Chondrocyte (in vitro differentiated cells): ENCODE data around the gene AQP12A. TPM values are rescaled to one million over a fixed set of nuclear protein-coding genes. Genes with fewer than 3 reads are reported as not detected.

Experiments
- DNase-seq: peaks from one replicate; pipeline ENCODE4 v3.0.0; 2021; ENCODE audit warnings: mixed read lengths, low spot score
- H3K27ac Mint-ChIP-seq: one replicate; pipeline ENCODE4 v1.8.0; 2021; ENCODE audit warnings: mild to moderate bottlenecking, moderate library complexity, mixed read lengths; ENCODE audit not compliant: unreplicated experiment
- H3K27me3 Mint-ChIP-seq: 2 replicates; pipeline ENCODE4 v1.8.0; 2021; ENCODE audit warnings: low read depth, mixed read lengths
- H3K36me3 Mint-ChIP-seq: 2 replicates; pipeline ENCODE4 v1.8.0; 2021; ENCODE audit warnings: low read depth, mixed read lengths
- H3K4me1 Mint-ChIP-seq: 2 replicates; pipeline ENCODE4 v1.8.0; 2021; ENCODE audit warnings: low read depth, mild to moderate bottlenecking, mixed read lengths
- H3K4me3 Mint-ChIP-seq: one replicate; pipeline ENCODE4 v1.8.0; 2021; ENCODE audit warnings: mild to moderate bottlenecking, moderate library complexity, mixed read lengths; ENCODE audit not compliant: unreplicated experiment
- H3K9me3 Mint-ChIP-seq: 2 replicates; pipeline ENCODE4 v1.8.0; 2021; ENCODE audit warnings: low read depth, mixed read lengths
- CTCF ChIP-seq: fragments of 200-600 bp; sonication (generic); IDR thresholded peaks from 2 replicates; pipeline ENCODE4 v1.5.0; 2021; ENCODE audit warnings: antibody characterized with exemption, mild to moderate bottlenecking, moderate library complexity
- total RNA-seq: library from RNA; stranded (reverse); gene quantifications from 3 replicates; pipeline ENCODE4 v1.2.1, GENCODE V29; 2021

AQP12A gene
- total RNA-seq, 1 donor from 2014 or later = not detected

- Mint-ChIP-seq H3K36me3 (no peaks in the 10 kb centered on the region), H3K9me3 (no peaks in the 10 kb centered on the region), H3K27ac (no peak overlapping the region), H3K4me1 (no peaks in the 10 kb centered on the region), H3K4me3 (no peak overlapping the region), H3K27me3 (peaks cover 62% of the 10 kb centered on the region)
- no peak for TF ChIP-seq CTCF
- DNase-seq = no peak
Observed at GRCh38 chr2:240646900-240647502, 44.7 kb upstream of the AQP12A start.

GRCh38 chr2:240647503-240648154 is 44.0 kb upstream of the AQP12A start:
- H3K4me3 Mint-ChIP-seq = no peak overlapping the region
- H3K27me3 Mint-ChIP-seq = peaks cover 64% of the 10 kb centered on the region
- no peak for DNase-seq
- no peak for TF ChIP-seq CTCF
- H3K27ac Mint-ChIP-seq = no peak overlapping the region
- no peaks in the 10 kb centered on the region for H3K9me3 Mint-ChIP-seq
- no peaks in the 10 kb centered on the region for H3K36me3 Mint-ChIP-seq
- no peaks in the 10 kb centered on the region for H3K4me1 Mint-ChIP-seq

- H3K4me3 Mint-ChIP-seq = no peak overlapping the region
- H3K4me1 Mint-ChIP-seq = no peaks in the 10 kb centered on the region
- no peaks in the 10 kb centered on the region for H3K9me3 Mint-ChIP-seq
- DNase-seq = no peak
- TF ChIP-seq CTCF = no peak
- H3K27me3 Mint-ChIP-seq = peaks cover 66% of the 10 kb centered on the region
- no peaks in the 10 kb centered on the region for H3K36me3 Mint-ChIP-seq
- no peak overlapping the region for H3K27ac Mint-ChIP-seq
Observed at GRCh38 chr2:240648155-240648649, 43.5 kb upstream of the AQP12A start.

- DNase-seq = no peak
- Mint-ChIP-seq H3K27ac (no peak overlapping the region), H3K27me3 (peaks cover 65% of the 10 kb centered on the region), H3K4me1 (no peaks in the 10 kb centered on the region), H3K4me3 (no peak overlapping the region), H3K36me3 (no peaks in the 10 kb centered on the region), H3K9me3 (no peaks in the 10 kb centered on the region)
- no peak for TF ChIP-seq CTCF
Observed at GRCh38 chr2:240648650-240649275, 42.9 kb upstream of the AQP12A start.

- H3K4me3 Mint-ChIP-seq = no peak overlapping the region
- H3K27ac Mint-ChIP-seq = no peak overlapping the region
- no peaks in the 10 kb centered on the region for H3K9me3 Mint-ChIP-seq
- H3K36me3 Mint-ChIP-seq = no peaks in the 10 kb centered on the region
- H3K27me3 Mint-ChIP-seq = peaks cover 62% of the 10 kb centered on the region
- H3K4me1 Mint-ChIP-seq = no peaks in the 10 kb centered on the region
- no peak for DNase-seq
- no peak for TF ChIP-seq CTCF
Observed at GRCh38 chr2:240649331-240649730, 42.3 kb upstream of the AQP12A start.
